Ovary (tissue), 3 donors: Measurements from ENCODE around the gene SLC22A23.

Experiments used
- POLR2A ChIP-seq: fragments of 450-650 bp; IDR thresholded peaks from one replicate; pipeline ENCODE4 v1.6.1; 2017; ENCODE audit warnings: antibody characterized with exemption, mild to moderate bottlenecking, moderate library complexity
- TF ChIP-seq, protein P1 (sequence below), 3 donors: fragments of 450-650 bp in 2 of 3; fragments of 200-600 bp in 1 of 3; IDR thresholded peaks; one replicate each; pipeline versions ENCODE4 v1.5.1 to v1.8.0; 2016 to 2022; ENCODE audit warnings: antibody characterized with exemption in 3 of 3, mild to moderate bottlenecking in 1 of 3
- donor health status: DM: no; HTN: no; CAD: no.

- TF ChIP-seq POLR2A, result no peak
- TF ChIP-seq, protein P1, sequence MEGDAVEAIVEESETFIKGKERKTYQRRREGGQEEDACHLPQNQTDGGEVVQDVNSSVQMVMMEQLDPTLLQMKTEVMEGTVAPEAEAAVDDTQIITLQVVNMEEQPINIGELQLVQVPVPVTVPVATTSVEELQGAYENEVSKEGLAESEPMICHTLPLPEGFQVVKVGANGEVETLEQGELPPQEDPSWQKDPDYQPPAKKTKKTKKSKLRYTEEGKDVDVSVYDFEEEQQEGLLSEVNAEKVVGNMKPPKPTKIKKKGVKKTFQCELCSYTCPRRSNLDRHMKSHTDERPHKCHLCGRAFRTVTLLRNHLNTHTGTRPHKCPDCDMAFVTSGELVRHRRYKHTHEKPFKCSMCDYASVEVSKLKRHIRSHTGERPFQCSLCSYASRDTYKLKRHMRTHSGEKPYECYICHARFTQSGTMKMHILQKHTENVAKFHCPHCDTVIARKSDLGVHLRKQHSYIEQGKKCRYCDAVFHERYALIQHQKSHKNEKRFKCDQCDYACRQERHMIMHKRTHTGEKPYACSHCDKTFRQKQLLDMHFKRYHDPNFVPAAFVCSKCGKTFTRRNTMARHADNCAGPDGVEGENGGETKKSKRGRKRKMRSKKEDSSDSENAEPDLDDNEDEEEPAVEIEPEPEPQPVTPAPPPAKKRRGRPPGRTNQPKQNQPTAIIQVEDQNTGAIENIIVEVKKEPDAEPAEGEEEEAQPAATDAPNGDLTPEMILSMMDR (IDR thresholded peaks at IDR 0.05), result no peak
Observed at GRCh38 chr6:3348821-3349220, 108.0 kb downstream of the SLC22A23 start.
